Thoracic aorta (tissue), 2 donors: ENCODE measurements around the gene CELF2. TPM values are rescaled to one million over a fixed set of nuclear protein-coding genes. Genes with fewer than 3 reads are reported as not detected.

Experiments
- ATAC-seq: fragments of 150-250 bp; one replicate; pipeline ENCODE4 v1.8.0; 2017; ENCODE audit warnings: low read depth; ENCODE audit not compliant: insufficient number of reproducible peaks, low FRiP score
- DNase-seq: peaks from one replicate; pipeline ENCODE4 v3.0.0-alpha.2; 2020; ENCODE audit warnings: low spot score
- H3K27ac ChIP-seq, 2 donors: fragments of 200-600 bp; sonication (generic); 1 replicate in 1 of 2; 2 replicates in 1 of 2; pipeline ENCODE4 v1.5.1; 2016; ENCODE audit warnings: mild to moderate bottlenecking in 2 of 2, moderate library complexity in 2 of 2
- H3K27me3 ChIP-seq: fragments of 200-600 bp; sonication (generic); replicated peaks from 2 replicates; pipeline ENCODE4 v1.6.0; 2016; ENCODE audit warnings: mild to moderate bottlenecking; ENCODE audit not compliant: insufficient read depth
- H3K36me3 ChIP-seq: fragments of 200-600 bp; sonication (generic); one replicate; pipeline ENCODE4 v1.5.1; 2016
- H3K4me1 ChIP-seq, 2 donors: fragments of 200-600 bp; sonication (generic); 1 replicate in 1 of 2; 2 replicates in 1 of 2; pipeline versions ENCODE4 v1.5.1 to v1.6.0; 2016; ENCODE audit warnings: low read depth in 2 of 2, mild to moderate bottlenecking in 1 of 2; ENCODE audit not compliant: control insufficient read depth in 1 of 2
- H3K4me3 ChIP-seq: fragments of 200-600 bp; sonication (generic); 2 replicates; pipeline ENCODE4 v1.5.1; 2016; ENCODE audit warnings: mild to moderate bottlenecking
- H3K9me3 ChIP-seq: fragments of 200-600 bp; sonication (generic); 2 replicates; pipeline ENCODE4 v1.5.1; 2016
- CTCF ChIP-seq: fragments of 200-600 bp; sonication (generic); IDR thresholded peaks from one replicate; pipeline ENCODE4 v1.5.1; 2019; ENCODE audit warnings: antibody characterized with exemption
- total RNA-seq, 2 donors: library from RNA; depleted of rRNA; stranded (reverse); fragments of >200 nt; gene quantifications; one replicate each; pipeline versions ENCODE4 v1.1.0 to v1.2.3, GENCODE V29; 2016

Gene CELF2
- total RNA-seq, 2 donors from 2014 or later: 69.0 to 73.5 TPM

GRCh38 chr10:11351801-11352200 lies 334.1 kb downstream of the CELF2 start:
- DNase-seq (no peak), ATAC-seq (no peak)
- H3K27me3 ChIP-seq: no peaks in the 10 kb centered on the region
- no peak overlapping the region for H3K4me3 ChIP-seq
- no peak for TF ChIP-seq CTCF
- no peak overlapping the region for H3K27ac ChIP-seq
- H3K36me3 ChIP-seq: no peaks in the 10 kb centered on the region
- no peaks in the 10 kb centered on the region for H3K9me3 ChIP-seq
- no peaks in the 10 kb centered on the region for H3K4me1 ChIP-seq

- Histone ChIP-seq H3K4me3 (no peak overlapping the region), H3K4me1 (no peaks in the 10 kb centered on the region), H3K9me3 (no peaks in the 10 kb centered on the region), H3K27ac (no peak overlapping the region), H3K27me3 (no peaks in the 10 kb centered on the region), H3K36me3 (no peaks in the 10 kb centered on the region)
- no peak for DNase-seq
- TF ChIP-seq CTCF: no peak
- ATAC-seq: no peak
These were observed 335.6 kb downstream of the CELF2 start for GRCh38 chr10:11353006-11353896.

- no peak for DNase-seq
- TF ChIP-seq CTCF: no peak
- no peaks in the 10 kb centered on the region for H3K9me3 ChIP-seq
- H3K36me3 ChIP-seq: no peaks in the 10 kb centered on the region
- no peak overlapping the region for H3K27ac ChIP-seq
- H3K4me1 ChIP-seq: no peaks in the 10 kb centered on the region
- no peak for ATAC-seq
- H3K27me3 ChIP-seq: no peaks in the 10 kb centered on the region
- no peak overlapping the region for H3K4me3 ChIP-seq
These were observed 337.2 kb downstream of the CELF2 start for GRCh38 chr10:11354823-11355222.

GRCh38 chr10:11355592-11355991 lies 337.9 kb downstream of the CELF2 start:
- Histone ChIP-seq H3K36me3 (no peaks in the 10 kb centered on the region), H3K27me3 (no peaks in the 10 kb centered on the region), H3K4me3 (no peak overlapping the region), H3K9me3 (no peaks in the 10 kb centered on the region), H3K4me1 (no peaks in the 10 kb centered on the region), H3K27ac (no peak overlapping the region)
- DNase-seq (no peak), ATAC-seq (no peak)
- TF ChIP-seq CTCF: no peak

GRCh38 chr10:11357439-11357838 lies 339.8 kb downstream of the CELF2 start:
- Histone ChIP-seq H3K36me3 (no peaks in the 10 kb centered on the region), H3K4me3 (no peak overlapping the region), H3K4me1 (no peaks in the 10 kb centered on the region), H3K27ac (no peak overlapping the region), H3K27me3 (no peaks in the 10 kb centered on the region), H3K9me3 (no peaks in the 10 kb centered on the region)
- ATAC-seq (no peak), DNase-seq (no peak)
- TF ChIP-seq CTCF: no peak
